IMR-90 (cell line): ENCODE measurements around the gene MAPK9. TPM values are rescaled to one million over a fixed set of nuclear protein-coding genes. Genes with fewer than 3 reads are reported as not detected.

Experiments
- ATAC-seq: fragments of 200-7000 bp; cut with Tn5 transposase; 2 replicates; pipeline ENCODE4 v1.9.1; 2020; ENCODE audit warnings: low read depth, mild to moderate bottlenecking, moderate library complexity
- BruUV-seq: library from RNA; stranded (reverse); fragments of 400-500 nt; replicated peaks from 2 replicates; lab custom pipeline; 2021; lab: Mats Ljungman, UMichigan
- CTCF ChIA-PET: fragments of 300-600 bp; formaldehyde crosslinking; extraction: SDS; loops from one replicate; lab custom pipeline; 2021; ENCODE audit warnings: antibody characterized with exemption; lab: Yijun Ruan, JAX
- POLR2A ChIA-PET: fragments of 300-600 bp; sonication (Branson Sonifier 250); formaldehyde crosslinking; loops from one replicate; lab custom pipeline; 2022; ENCODE audit warnings: antibody characterized with exemption; ENCODE audit not compliant: unreplicated experiment; lab: Charles Lee
- DNase-seq: peaks from one replicate; pipeline ENCODE4 v3.0.0; 2013
- H2AFZ ChIP-seq: replicated peaks from 2 replicates; pipeline ENCODE3; 2013; ENCODE audit warnings: low read length, mild to moderate bottlenecking; ENCODE audit not compliant: poor library complexity
- H2AK5ac ChIP-seq: 2 replicates; pipeline ENCODE4 v1.6.1; 2013; ENCODE audit warnings: low read depth, low read length, inconsistent platforms
- H2AK9ac ChIP-seq: replicated peaks from 2 replicates; pipeline ENCODE3; 2013; ENCODE audit warnings: mild to moderate bottlenecking, low read depth, low read length, moderate library complexity; ENCODE audit not compliant: poor library complexity
- H2BK120ac ChIP-seq: 2 replicates; pipeline ENCODE4 v1.6.1; 2013; ENCODE audit warnings: low read depth, low read length, inconsistent platforms
- H2BK15ac ChIP-seq: 3 replicates; pipeline ENCODE4 v1.6.1; 2013; ENCODE audit warnings: low read depth, low read length, inconsistent platforms
- H2BK20ac ChIP-seq: 2 replicates; pipeline ENCODE4 v1.6.1; 2013; ENCODE audit warnings: low read depth, mild to moderate bottlenecking, inconsistent platforms, low read length, moderate library complexity
- H2BK5ac ChIP-seq: 2 replicates; pipeline ENCODE4 v1.6.1; 2013; ENCODE audit warnings: mild to moderate bottlenecking, low read depth, low read length, inconsistent platforms; ENCODE audit not compliant: poor library complexity, severe bottlenecking
- H3K14ac ChIP-seq: replicated peaks from 2 replicates; pipeline ENCODE4 v1.6.1; 2013; ENCODE audit warnings: low read depth, low read length, inconsistent platforms
- H3K18ac ChIP-seq: 2 replicates; pipeline ENCODE4 v1.6.1; 2013; ENCODE audit warnings: low read depth, low read length, control low read depth
- H3K23ac ChIP-seq: 2 replicates; pipeline ENCODE4 v1.6.1; 2013; ENCODE audit warnings: low read depth, low read length, inconsistent platforms
- H3K27ac ChIP-seq: 2 replicates; pipeline ENCODE4 v1.5.1; 2013; ENCODE audit warnings: mild to moderate bottlenecking, control low read depth, low read length; ENCODE audit not compliant: insufficient read depth
- H3K27me3 ChIP-seq: 2 replicates; pipeline ENCODE4 v1.6.1; 2013; ENCODE audit warnings: low read length; ENCODE audit not compliant: control insufficient read depth, insufficient read depth
- H3K36me3 ChIP-seq: 2 replicates; pipeline ENCODE4 v1.6.1; 2013; ENCODE audit warnings: low read length, mixed read lengths; ENCODE audit not compliant: control insufficient read depth, insufficient read depth
- H3K4ac ChIP-seq: 2 replicates; pipeline ENCODE4 v1.6.1; 2013; ENCODE audit warnings: low read depth, low read length, inconsistent platforms
- H3K4me1 ChIP-seq: 2 replicates; pipeline ENCODE4 v1.6.1; 2013; ENCODE audit warnings: low read length, mixed read lengths; ENCODE audit not compliant: control insufficient read depth, insufficient read depth
- H3K4me2 ChIP-seq: 2 replicates; pipeline ENCODE4 v1.6.1; 2013; ENCODE audit warnings: low read depth, mild to moderate bottlenecking, control low read depth, low read length, moderate library complexity
- H3K4me3 ChIP-seq: 2 replicates; pipeline ENCODE4 v1.5.1; 2013; ENCODE audit warnings: low read depth, mild to moderate bottlenecking, control low read depth, low read length, moderate library complexity; ENCODE audit not compliant: insufficient read depth
- H3K56ac ChIP-seq: 2 replicates; pipeline ENCODE4 v1.6.1; 2013; ENCODE audit warnings: low read length, inconsistent platforms; ENCODE audit not compliant: insufficient read depth; ENCODE audit errors: extremely low read depth
- H3K79me1 ChIP-seq, 2 experiments: 2 replicates each; pipeline ENCODE4 v1.6.1; 2013; ENCODE audit warnings: low read length in 2 of 2, inconsistent platforms in 1 of 2, low read depth in 1 of 2
- H3K9ac ChIP-seq: 2 replicates; pipeline ENCODE4 v1.6.1; 2013; ENCODE audit warnings: low read depth, low read length, control low read depth
- H3K9me1 ChIP-seq: 2 replicates; pipeline ENCODE4 v1.6.1; 2013; ENCODE audit warnings: low read length, inconsistent platforms; ENCODE audit not compliant: insufficient read depth
- H3K9me3 ChIP-seq: 2 replicates; pipeline ENCODE4 v1.6.1; 2013; ENCODE audit warnings: low read length; ENCODE audit not compliant: control insufficient read depth, insufficient read depth
- H4K20me1 ChIP-seq: 2 replicates; pipeline ENCODE4 v1.6.1; 2013; ENCODE audit warnings: low read length, inconsistent platforms; ENCODE audit not compliant: insufficient read depth
- H4K5ac ChIP-seq: 2 replicates; pipeline ENCODE4 v1.6.1; 2013; ENCODE audit warnings: mild to moderate bottlenecking, low read depth, low read length, control low read depth
- H4K8ac ChIP-seq, 2 experiments: 2 replicates each; pipeline ENCODE4 v1.6.1; 2013; ENCODE audit warnings: low read depth in 2 of 2, low read length in 2 of 2, control low read depth in 1 of 2, inconsistent platforms in 1 of 2
- H4K91ac ChIP-seq: 2 replicates; pipeline ENCODE4 v1.6.1; 2013; ENCODE audit warnings: low read depth, low read length, inconsistent platforms; ENCODE audit not compliant: insufficient read depth
- BHLHE40 ChIP-seq: fragments of 150-350 bp; IDR thresholded peaks from 2 replicates; pipeline ENCODE4 v1.6.1; 2016; ENCODE audit warnings: mild to moderate bottlenecking, low read depth, low read length
- CHD1 ChIP-seq: IDR thresholded peaks from 2 replicates; pipeline ENCODE4 v1.6.1; 2012; ENCODE audit warnings: low read depth, low read length, improper control_type of control experiment
- CTCF ChIP-seq: conservative IDR thresholded peaks from 2 replicates; pipeline ENCODE4 v1.5.1; 2012; ENCODE audit warnings: mild to moderate bottlenecking, low read depth, low read length, improper control_type of control experiment
- FOS ChIP-seq: fragments of 150-350 bp; IDR thresholded peaks from 2 replicates; pipeline ENCODE4 v1.6.1; 2016; ENCODE audit warnings: low read depth, low read length
- MAFK ChIP-seq: IDR thresholded peaks from 2 replicates; pipeline ENCODE4 v1.6.1; 2012; ENCODE audit warnings: low read depth, low read length, improper control_type of control experiment
- MXI1 ChIP-seq: IDR thresholded peaks from 2 replicates; pipeline ENCODE4 v1.6.1; 2012; ENCODE audit warnings: low read depth, mild to moderate bottlenecking, low read length, moderate library complexity, borderline replicate concordance
- RCOR1 ChIP-seq: IDR thresholded peaks from 2 replicates; pipeline ENCODE4 v1.6.1; 2012; ENCODE audit warnings: mild to moderate bottlenecking, low read length, improper control_type of control experiment; ENCODE audit not compliant: insufficient replicate concordance
- SMC3 ChIP-seq: fragments of 150-350 bp; IDR thresholded peaks from 2 replicates; pipeline ENCODE4 v1.6.1; 2016; ENCODE audit warnings: low read depth, mild to moderate bottlenecking, antibody characterized with exemption, low read length, moderate library complexity
- USF2 ChIP-seq: fragments of 150-350 bp; IDR thresholded peaks from 2 replicates; pipeline ENCODE4 v1.6.1; 2017; ENCODE audit warnings: mild to moderate bottlenecking, antibody characterized with exemption, low read length, low read depth
- WGBS, 2 experiments: methylation state at CpG; one replicate each; pipeline versions ENCODE4 v1.1.5 to v1.1.7; 2013; ENCODE audit warnings: missing lambda C conversion rate in 2 of 2; ENCODE audit not compliant: insufficient read length in 1 of 2; ENCODE audit errors: extremely low coverage in 2 of 2; 5-methylcytosine and 5-hydroxymethylcytosine counted together
- dilution Hi-C: fragments of 300-500 bp; cut with HindIII; formaldehyde crosslinking; loops from one replicate; pipeline ENCODE4 v1.14.3; 2018; ENCODE audit warnings: low sequenced_read_pairs; ENCODE audit not compliant: unreplicated experiment
- in situ Hi-C: fragments of 300-500 bp; cut with MboI; formaldehyde crosslinking; loops from 3 replicates; pipeline ENCODE4 v1.14.3; 2019; ENCODE audit warnings: low sequenced_read_pairs, inconsistent platforms, mixed read lengths
- intact Hi-C: fragments of 100-400 bp; cut with micrococcal nuclease; formaldehyde crosslinking; loops from 2 replicates; pipeline ENCODE4 v1.10.0; 2022
- polyA plus RNA-seq, 3 experiments: library from polyadenylated mRNA; depleted of rRNA; stranded (reverse); fragments of >200 nt; gene quantifications; 2 replicates each; pipeline ENCODE4 v1.2.3, GENCODE V29; 2012; ENCODE audit warnings: low replicate concordance in 1 of 3
- total RNA-seq: library from RNA; depleted of rRNA; stranded (reverse); fragments of >200 nt; gene quantifications from 2 replicates; pipeline ENCODE4 v1.2.3, GENCODE V29; 2012

MAPK9 gene
- total and polyA plus RNA-seq, 2 of the 4 experiments (the other 2 are of a cell fraction), result 22.9 to 23.3 TPM

- intact Hi-C loops (loop anchor here (10.0 kb wide), 1 partner anchor 397 kb away; no protein-coding TSS in a partner anchor), in situ Hi-C loops (no loop called here), dilution Hi-C loops (no loop called here)
- Histone ChIP-seq H3K56ac (no peak overlapping the region), H2BK15ac (no peak overlapping the region), H3K27ac (no peak overlapping the region), H3K4ac (no peak overlapping the region), H2AFZ (peak overlapping the region; percentile 29), H2BK5ac (no peak overlapping the region), H4K20me1 (no peaks in the 10 kb centered on the region), H2BK120ac (no peak overlapping the region), H3K9me3 (no peaks in the 10 kb centered on the region), H3K14ac (no peak overlapping the region), H3K36me3 (no peaks in the 10 kb centered on the region), H3K79me1 (no peaks in the 10 kb centered on the region), H4K8ac (no peak overlapping the region), H3K23ac (no peak overlapping the region), H2AK9ac (peak overlapping the region; percentile 55), H3K9me1 (no peaks in the 10 kb centered on the region), H4K5ac (no peak overlapping the region), H3K9ac (no peak overlapping the region), H3K4me3 (no peak overlapping the region), H3K27me3 (peaks cover 16% of the 10 kb centered on the region; the same call in 1 of the 2 replicates), H2BK20ac (no peak overlapping the region), H3K18ac (no peak overlapping the region), H2AK5ac (no peak overlapping the region), H3K4me2 (no peak overlapping the region), H4K91ac (no peak overlapping the region), H3K4me1 (peaks cover 1% of the 10 kb centered on the region; the same call in 1 of the 2 replicates)
- POLR2A ChIA-PET, result no interaction called here
- ATAC-seq, result no peak
- CTCF ChIA-PET, result interaction anchor here (1.4 to 1.5 kb wide), 2 partner anchors 22 to 121 kb away, joined by 3 to 5 read pairs; no protein-coding TSS in a partner anchor
- 10% methylated on average over 8 of the region's 25 CpGs; no CpG with 5 or more reads in 1 of the 2 experiments for WGBS, 2 experiments
- BruUV-seq, result no TSS peak
- TF ChIP-seq MAFK (no peak), FOS (no peak), MXI1 (no peak), BHLHE40 (no peak), CHD1 (no peak), USF2 (no peak), RCOR1 (no peak), CTCF (no peak), SMC3 (no peak)
- no peak for DNase-seq
Observed at GRCh38 chr5:180207593-180207992, 84.3 kb downstream of the MAPK9 start.
